IMR-90 (cell line): ENCODE results near the gene TNK2. TPM values are rescaled to one million over a fixed set of nuclear protein-coding genes. Genes with fewer than 3 reads are reported as not detected.

ENCODE experiments used
- ATAC-seq: fragments of 200-7000 bp; cut with Tn5 transposase; 2 replicates; pipeline ENCODE4 v1.9.1; 2020; ENCODE audit warnings: low read depth, mild to moderate bottlenecking, moderate library complexity
- BruUV-seq: library from RNA; stranded (reverse); fragments of 400-500 nt; replicated peaks from 2 replicates; lab custom pipeline; 2021; lab: Mats Ljungman, UMichigan
- CTCF ChIA-PET: fragments of 300-600 bp; formaldehyde crosslinking; extraction: SDS; loops from one replicate; lab custom pipeline; 2021; ENCODE audit warnings: antibody characterized with exemption; lab: Yijun Ruan, JAX
- POLR2A ChIA-PET: fragments of 300-600 bp; sonication (Branson Sonifier 250); formaldehyde crosslinking; loops from one replicate; lab custom pipeline; 2022; ENCODE audit warnings: antibody characterized with exemption; ENCODE audit not compliant: unreplicated experiment; lab: Charles Lee
- DNase-seq: peaks from one replicate; pipeline ENCODE4 v3.0.0; 2013
- H2AFZ ChIP-seq: replicated peaks from 2 replicates; pipeline ENCODE3; 2013; ENCODE audit warnings: low read length, mild to moderate bottlenecking; ENCODE audit not compliant: poor library complexity
- H2AK5ac ChIP-seq: 2 replicates; pipeline ENCODE4 v1.6.1; 2013; ENCODE audit warnings: low read depth, low read length, inconsistent platforms
- H2AK9ac ChIP-seq: replicated peaks from 2 replicates; pipeline ENCODE3; 2013; ENCODE audit warnings: mild to moderate bottlenecking, low read depth, low read length, moderate library complexity; ENCODE audit not compliant: poor library complexity
- H2BK120ac ChIP-seq: 2 replicates; pipeline ENCODE4 v1.6.1; 2013; ENCODE audit warnings: low read depth, low read length, inconsistent platforms
- H2BK15ac ChIP-seq: 3 replicates; pipeline ENCODE4 v1.6.1; 2013; ENCODE audit warnings: low read depth, low read length, inconsistent platforms
- H2BK20ac ChIP-seq: 2 replicates; pipeline ENCODE4 v1.6.1; 2013; ENCODE audit warnings: low read depth, mild to moderate bottlenecking, inconsistent platforms, low read length, moderate library complexity
- H2BK5ac ChIP-seq: 2 replicates; pipeline ENCODE4 v1.6.1; 2013; ENCODE audit warnings: mild to moderate bottlenecking, low read depth, low read length, inconsistent platforms; ENCODE audit not compliant: poor library complexity, severe bottlenecking
- H3K14ac ChIP-seq: replicated peaks from 2 replicates; pipeline ENCODE4 v1.6.1; 2013; ENCODE audit warnings: low read depth, low read length, inconsistent platforms
- H3K18ac ChIP-seq: 2 replicates; pipeline ENCODE4 v1.6.1; 2013; ENCODE audit warnings: low read depth, low read length, control low read depth
- H3K23ac ChIP-seq: 2 replicates; pipeline ENCODE4 v1.6.1; 2013; ENCODE audit warnings: low read depth, low read length, inconsistent platforms
- H3K27ac ChIP-seq: 2 replicates; pipeline ENCODE4 v1.5.1; 2013; ENCODE audit warnings: mild to moderate bottlenecking, control low read depth, low read length; ENCODE audit not compliant: insufficient read depth
- H3K27me3 ChIP-seq: 2 replicates; pipeline ENCODE4 v1.6.1; 2013; ENCODE audit warnings: low read length; ENCODE audit not compliant: control insufficient read depth, insufficient read depth
- H3K36me3 ChIP-seq: 2 replicates; pipeline ENCODE4 v1.6.1; 2013; ENCODE audit warnings: low read length, mixed read lengths; ENCODE audit not compliant: control insufficient read depth, insufficient read depth
- H3K4ac ChIP-seq: 2 replicates; pipeline ENCODE4 v1.6.1; 2013; ENCODE audit warnings: low read depth, low read length, inconsistent platforms
- H3K4me1 ChIP-seq: 2 replicates; pipeline ENCODE4 v1.6.1; 2013; ENCODE audit warnings: low read length, mixed read lengths; ENCODE audit not compliant: control insufficient read depth, insufficient read depth
- H3K4me2 ChIP-seq: 2 replicates; pipeline ENCODE4 v1.6.1; 2013; ENCODE audit warnings: low read depth, mild to moderate bottlenecking, control low read depth, low read length, moderate library complexity
- H3K4me3 ChIP-seq: 2 replicates; pipeline ENCODE4 v1.5.1; 2013; ENCODE audit warnings: low read depth, mild to moderate bottlenecking, control low read depth, low read length, moderate library complexity; ENCODE audit not compliant: insufficient read depth
- H3K56ac ChIP-seq: 2 replicates; pipeline ENCODE4 v1.6.1; 2013; ENCODE audit warnings: low read length, inconsistent platforms; ENCODE audit not compliant: insufficient read depth; ENCODE audit errors: extremely low read depth
- H3K79me1 ChIP-seq, 2 experiments: 2 replicates each; pipeline ENCODE4 v1.6.1; 2013; ENCODE audit warnings: low read length in 2 of 2, inconsistent platforms in 1 of 2, low read depth in 1 of 2
- H3K9ac ChIP-seq: 2 replicates; pipeline ENCODE4 v1.6.1; 2013; ENCODE audit warnings: low read depth, low read length, control low read depth
- H3K9me1 ChIP-seq: 2 replicates; pipeline ENCODE4 v1.6.1; 2013; ENCODE audit warnings: low read length, inconsistent platforms; ENCODE audit not compliant: insufficient read depth
- H3K9me3 ChIP-seq: 2 replicates; pipeline ENCODE4 v1.6.1; 2013; ENCODE audit warnings: low read length; ENCODE audit not compliant: control insufficient read depth, insufficient read depth
- H4K20me1 ChIP-seq: 2 replicates; pipeline ENCODE4 v1.6.1; 2013; ENCODE audit warnings: low read length, inconsistent platforms; ENCODE audit not compliant: insufficient read depth
- H4K5ac ChIP-seq: 2 replicates; pipeline ENCODE4 v1.6.1; 2013; ENCODE audit warnings: mild to moderate bottlenecking, low read depth, low read length, control low read depth
- H4K8ac ChIP-seq, 2 experiments: 2 replicates each; pipeline ENCODE4 v1.6.1; 2013; ENCODE audit warnings: low read depth in 2 of 2, low read length in 2 of 2, control low read depth in 1 of 2, inconsistent platforms in 1 of 2
- H4K91ac ChIP-seq: 2 replicates; pipeline ENCODE4 v1.6.1; 2013; ENCODE audit warnings: low read depth, low read length, inconsistent platforms; ENCODE audit not compliant: insufficient read depth
- BHLHE40 ChIP-seq: fragments of 150-350 bp; IDR thresholded peaks from 2 replicates; pipeline ENCODE4 v1.6.1; 2016; ENCODE audit warnings: mild to moderate bottlenecking, low read depth, low read length
- CEBPB ChIP-seq: IDR thresholded peaks from 2 replicates; pipeline ENCODE4 v1.6.1; 2012; ENCODE audit warnings: low read depth, low read length, improper control_type of control experiment
- CHD1 ChIP-seq: IDR thresholded peaks from 2 replicates; pipeline ENCODE4 v1.6.1; 2012; ENCODE audit warnings: low read depth, low read length, improper control_type of control experiment
- FOS ChIP-seq: fragments of 150-350 bp; IDR thresholded peaks from 2 replicates; pipeline ENCODE4 v1.6.1; 2016; ENCODE audit warnings: low read depth, low read length
- MAFK ChIP-seq: IDR thresholded peaks from 2 replicates; pipeline ENCODE4 v1.6.1; 2012; ENCODE audit warnings: low read depth, low read length, improper control_type of control experiment
- MAZ ChIP-seq: IDR thresholded peaks from 2 replicates; pipeline ENCODE4 v1.6.1; 2012; ENCODE audit warnings: low read depth, mild to moderate bottlenecking, low read length, improper control_type of control experiment, moderate library complexity, borderline replicate concordance
- MXI1 ChIP-seq: IDR thresholded peaks from 2 replicates; pipeline ENCODE4 v1.6.1; 2012; ENCODE audit warnings: low read depth, mild to moderate bottlenecking, low read length, moderate library complexity, borderline replicate concordance
- NFE2L2 ChIP-seq: fragments of 150-350 bp; IDR thresholded peaks from 2 replicates; pipeline ENCODE4 v1.6.1; 2016; ENCODE audit warnings: low read depth, mild to moderate bottlenecking, low read length
- POLR2A ChIP-seq: IDR thresholded peaks from 2 replicates; pipeline ENCODE4 v1.6.1; 2012; ENCODE audit warnings: mild to moderate bottlenecking, low read depth, low read length
- RAD21 ChIP-seq: IDR thresholded peaks from 2 replicates; pipeline ENCODE4 v1.6.1; 2012; ENCODE audit warnings: low read length, improper control_type of control experiment
- RCOR1 ChIP-seq: IDR thresholded peaks from 2 replicates; pipeline ENCODE4 v1.6.1; 2012; ENCODE audit warnings: mild to moderate bottlenecking, low read length, improper control_type of control experiment; ENCODE audit not compliant: insufficient replicate concordance
- RFX5 ChIP-seq: IDR thresholded peaks from 2 replicates; pipeline ENCODE4 v1.8.0; 2012; ENCODE audit warnings: low read depth, mild to moderate bottlenecking, low read length, moderate library complexity
- SMC3 ChIP-seq: fragments of 150-350 bp; IDR thresholded peaks from 2 replicates; pipeline ENCODE4 v1.6.1; 2016; ENCODE audit warnings: low read depth, mild to moderate bottlenecking, antibody characterized with exemption, low read length, moderate library complexity
- WGBS, 2 experiments: methylation state at CpG; one replicate each; pipeline versions ENCODE4 v1.1.5 to v1.1.7; 2013; ENCODE audit warnings: missing lambda C conversion rate in 2 of 2; ENCODE audit not compliant: insufficient read length in 1 of 2; ENCODE audit errors: extremely low coverage in 2 of 2; 5-methylcytosine and 5-hydroxymethylcytosine counted together
- dilution Hi-C: fragments of 300-500 bp; cut with HindIII; formaldehyde crosslinking; loops from one replicate; pipeline ENCODE4 v1.14.3; 2018; ENCODE audit warnings: low sequenced_read_pairs; ENCODE audit not compliant: unreplicated experiment
- in situ Hi-C: fragments of 300-500 bp; cut with MboI; formaldehyde crosslinking; loops from 3 replicates; pipeline ENCODE4 v1.14.3; 2019; ENCODE audit warnings: low sequenced_read_pairs, inconsistent platforms, mixed read lengths
- intact Hi-C: fragments of 100-400 bp; cut with micrococcal nuclease; formaldehyde crosslinking; loops from 2 replicates; pipeline ENCODE4 v1.10.0; 2022
- polyA plus RNA-seq, 3 experiments: library from polyadenylated mRNA; depleted of rRNA; stranded (reverse); fragments of >200 nt; gene quantifications; 2 replicates each; pipeline ENCODE4 v1.2.3, GENCODE V29; 2012; ENCODE audit warnings: low replicate concordance in 1 of 3
- total RNA-seq: library from RNA; depleted of rRNA; stranded (reverse); fragments of >200 nt; gene quantifications from 2 replicates; pipeline ENCODE4 v1.2.3, GENCODE V29; 2012
- TF ChIP-seq, protein P1 (sequence below): fragments of 150-350 bp; IDR thresholded peaks from 2 replicates; pipeline ENCODE4 v1.6.1; 2016; ENCODE audit warnings: low read depth, mild to moderate bottlenecking, low read length, moderate library complexity, borderline replicate concordance
- TF ChIP-seq, protein P2 (sequence below): conservative IDR thresholded peaks from 2 replicates; pipeline ENCODE4 v1.5.1; 2012; ENCODE audit warnings: mild to moderate bottlenecking, low read depth, low read length, improper control_type of control experiment
- TF ChIP-seq, protein P3 (sequence below): fragments of 150-350 bp; IDR thresholded peaks from 2 replicates; pipeline ENCODE4 v1.6.1; 2017; ENCODE audit warnings: mild to moderate bottlenecking, antibody characterized with exemption, low read length, low read depth

TNK2 gene
- total and polyA plus RNA-seq, 2 of the 4 experiments (the other 2 are of a cell fraction): 2.2 to 13.8 TPM

DNA sequence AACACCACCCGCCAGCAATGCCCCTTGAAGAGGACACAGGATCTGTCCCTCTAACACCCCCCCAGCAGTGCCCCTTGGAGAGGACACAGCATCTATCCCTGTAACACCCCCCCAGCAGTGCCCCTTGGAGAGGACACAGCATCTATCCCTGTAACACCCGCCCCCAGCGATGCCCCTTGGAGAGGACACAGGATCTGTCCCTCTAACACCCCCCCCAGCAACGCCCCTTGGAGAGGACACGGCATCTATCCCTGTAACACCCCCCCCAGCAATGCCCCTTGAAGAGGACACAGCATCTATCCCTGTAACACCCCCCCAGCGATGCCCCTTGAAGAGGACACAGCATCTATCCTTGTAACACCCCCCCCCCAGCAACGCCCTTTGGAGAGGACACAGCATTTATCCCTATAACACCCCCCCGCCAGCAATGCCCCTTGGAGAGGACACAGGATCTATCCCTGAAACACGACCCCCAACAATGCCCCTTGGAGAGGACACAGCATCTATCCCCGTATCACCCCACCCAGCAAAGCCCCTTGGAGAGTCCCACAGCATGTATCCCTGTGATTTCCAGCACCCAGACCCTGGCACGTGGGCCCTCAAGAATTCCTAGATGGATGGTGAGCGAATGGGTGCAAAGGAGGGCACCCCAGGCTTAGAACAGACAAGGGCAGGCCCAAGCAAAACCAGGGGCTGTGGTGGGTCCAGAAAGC lies 26.9 kb downstream of the TNK2 start:
- TF ChIP-seq CHD1 (no peak), MAFK (no peak), POLR2A (no peak), NFE2L2 (no peak), RCOR1 (no peak), BHLHE40 (no peak), FOS (no peak), MAZ (no peak), SMC3 (no peak), CEBPB (no peak), MXI1 (no peak), RAD21 (no peak), RFX5 (no peak)
- TF ChIP-seq, protein P1, sequence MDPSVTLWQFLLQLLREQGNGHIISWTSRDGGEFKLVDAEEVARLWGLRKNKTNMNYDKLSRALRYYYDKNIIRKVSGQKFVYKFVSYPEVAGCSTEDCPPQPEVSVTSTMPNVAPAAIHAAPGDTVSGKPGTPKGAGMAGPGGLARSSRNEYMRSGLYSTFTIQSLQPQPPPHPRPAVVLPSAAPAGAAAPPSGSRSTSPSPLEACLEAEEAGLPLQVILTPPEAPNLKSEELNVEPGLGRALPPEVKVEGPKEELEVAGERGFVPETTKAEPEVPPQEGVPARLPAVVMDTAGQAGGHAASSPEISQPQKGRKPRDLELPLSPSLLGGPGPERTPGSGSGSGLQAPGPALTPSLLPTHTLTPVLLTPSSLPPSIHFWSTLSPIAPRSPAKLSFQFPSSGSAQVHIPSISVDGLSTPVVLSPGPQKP: no peak
- TF ChIP-seq, protein P2, sequence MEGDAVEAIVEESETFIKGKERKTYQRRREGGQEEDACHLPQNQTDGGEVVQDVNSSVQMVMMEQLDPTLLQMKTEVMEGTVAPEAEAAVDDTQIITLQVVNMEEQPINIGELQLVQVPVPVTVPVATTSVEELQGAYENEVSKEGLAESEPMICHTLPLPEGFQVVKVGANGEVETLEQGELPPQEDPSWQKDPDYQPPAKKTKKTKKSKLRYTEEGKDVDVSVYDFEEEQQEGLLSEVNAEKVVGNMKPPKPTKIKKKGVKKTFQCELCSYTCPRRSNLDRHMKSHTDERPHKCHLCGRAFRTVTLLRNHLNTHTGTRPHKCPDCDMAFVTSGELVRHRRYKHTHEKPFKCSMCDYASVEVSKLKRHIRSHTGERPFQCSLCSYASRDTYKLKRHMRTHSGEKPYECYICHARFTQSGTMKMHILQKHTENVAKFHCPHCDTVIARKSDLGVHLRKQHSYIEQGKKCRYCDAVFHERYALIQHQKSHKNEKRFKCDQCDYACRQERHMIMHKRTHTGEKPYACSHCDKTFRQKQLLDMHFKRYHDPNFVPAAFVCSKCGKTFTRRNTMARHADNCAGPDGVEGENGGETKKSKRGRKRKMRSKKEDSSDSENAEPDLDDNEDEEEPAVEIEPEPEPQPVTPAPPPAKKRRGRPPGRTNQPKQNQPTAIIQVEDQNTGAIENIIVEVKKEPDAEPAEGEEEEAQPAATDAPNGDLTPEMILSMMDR: no peak
- TF ChIP-seq, protein P3, sequence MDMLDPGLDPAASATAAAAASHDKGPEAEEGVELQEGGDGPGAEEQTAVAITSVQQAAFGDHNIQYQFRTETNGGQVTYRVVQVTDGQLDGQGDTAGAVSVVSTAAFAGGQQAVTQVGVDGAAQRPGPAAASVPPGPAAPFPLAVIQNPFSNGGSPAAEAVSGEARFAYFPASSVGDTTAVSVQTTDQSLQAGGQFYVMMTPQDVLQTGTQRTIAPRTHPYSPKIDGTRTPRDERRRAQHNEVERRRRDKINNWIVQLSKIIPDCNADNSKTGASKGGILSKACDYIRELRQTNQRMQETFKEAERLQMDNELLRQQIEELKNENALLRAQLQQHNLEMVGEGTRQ: no peak
- Histone ChIP-seq H3K14ac (no peak overlapping the region), H3K9me3 (no peaks in the 10 kb centered on the region), H3K36me3 (peaks cover 50% of the 10 kb centered on the region), H2BK15ac (no peak overlapping the region), H4K20me1 (no peaks in the 10 kb centered on the region), H2BK120ac (no peak overlapping the region), H3K9ac (no peak overlapping the region), H2AFZ (no peak overlapping the region), H2AK5ac (no peak overlapping the region), H3K27ac (no peak overlapping the region), H3K4ac (no peak overlapping the region), H2AK9ac (no peak overlapping the region), H3K23ac (no peak overlapping the region), H3K4me1 (peaks cover 2% of the 10 kb centered on the region; the same call in 1 of the 2 replicates), H3K18ac (no peak overlapping the region), H3K27me3 (no peaks in the 10 kb centered on the region), H2BK5ac (no peak overlapping the region), H3K79me1 (0 out of 4 replicates have a peak, but pooled peaks cover 0 to 4% of the 10 kb centered on the region in 2 experiments), H3K56ac (no peak overlapping the region), H4K91ac (no peak overlapping the region), H3K9me1 (peaks cover 3% of the 10 kb centered on the region; the same call in 1 of the 2 replicates), H4K8ac (no peak overlapping the region), H2BK20ac (no peak overlapping the region), H3K4me3 (no peak overlapping the region), H4K5ac (no peak overlapping the region), H3K4me2 (no peak overlapping the region)
- in situ Hi-C loops (no loop called here), dilution Hi-C loops (no loop called here), intact Hi-C loops (no loop called here)
- BruUV-seq: no TSS peak
- no peak for ATAC-seq
- ChIA-PET POLR2A (no interaction called here), CTCF (no interaction called here)
- WGBS, 2 experiments: 100% methylated on average over 1 of the region's 12 CpGs; no CpG with 5 or more reads in 1 of the 2 experiments
- DNase-seq: no peak
